A673 (cell line): Measurements from ENCODE around the gene CDH4. TPM values are rescaled to one million over a fixed set of nuclear protein-coding genes. Genes with fewer than 3 reads are reported as not detected.

ENCODE experiments used
- BruUV-seq: library from RNA; stranded (reverse); fragments of 400-500 nt; replicated peaks from 2 replicates; lab custom pipeline; 2021; lab: Mats Ljungman, UMichigan
- CTCF ChIA-PET: fragments of 300-600 bp; sonication (Branson Sonifier 250); formaldehyde crosslinking; loops from one replicate; lab custom pipeline; 2022; ENCODE audit warnings: antibody characterized with exemption; lab: Charles Lee
- POLR2A ChIA-PET: fragments of 300-600 bp; sonication (Branson Sonifier 250); formaldehyde crosslinking; loops from one replicate; lab custom pipeline; 2022; ENCODE audit warnings: antibody characterized with exemption; ENCODE audit not compliant: low non-redundant PET; lab: Charles Lee
- DNase-seq: peaks from one replicate; pipeline ENCODE4 v3.0.0-alpha.2; 2015; ENCODE audit warnings: low spot score
- H3K27ac ChIP-seq: fragments of 200-600 bp; sonication (generic); 2 replicates; pipeline ENCODE4 v1.5.1; 2016; ENCODE audit warnings: mixed run types, low read depth, mild to moderate bottlenecking, mixed read lengths, antibody characterized with exemption, low read length; ENCODE audit not compliant: poor library complexity, severe bottlenecking
- H3K27me3 ChIP-seq: fragments of 200-600 bp; sonication (generic); replicated peaks from 2 replicates; pipeline ENCODE4 v1.6.1; 2017; ENCODE audit warnings: mixed run types, low read depth, mild to moderate bottlenecking, mixed read lengths, antibody characterized with exemption, low read length; ENCODE audit not compliant: insufficient read depth, poor library complexity
- H3K36me3 ChIP-seq: fragments of 200-600 bp; sonication (generic); 2 replicates; pipeline ENCODE4 v1.6.1; 2016; ENCODE audit warnings: mixed run types, mild to moderate bottlenecking, mixed read lengths, antibody characterized with exemption, low read length; ENCODE audit not compliant: insufficient read depth, poor library complexity, severe bottlenecking
- H3K4me1 ChIP-seq: fragments of 200-600 bp; sonication (generic); 2 replicates; pipeline ENCODE4 v1.6.1; 2017; ENCODE audit warnings: mixed run types, mild to moderate bottlenecking, mixed read lengths, antibody characterized with exemption, low read length; ENCODE audit not compliant: insufficient read depth, poor library complexity, severe bottlenecking
- H3K4me3 ChIP-seq: fragments of 200-600 bp; sonication (generic); 2 replicates; pipeline ENCODE4 v1.5.1; 2016; ENCODE audit warnings: low read depth, mixed run types, mild to moderate bottlenecking, mixed read lengths, low read length; ENCODE audit not compliant: poor library complexity, severe bottlenecking
- H3K9me3 ChIP-seq: fragments of 200-600 bp; sonication (generic); 2 replicates; pipeline ENCODE4 v1.6.1; 2016; ENCODE audit warnings: mixed run types, low read depth, mild to moderate bottlenecking, mixed read lengths, antibody characterized with exemption, low read length; ENCODE audit not compliant: poor library complexity, severe bottlenecking
- EZH2 ChIP-seq: fragments of 200-600 bp; sonication (generic); IDR thresholded peaks from 2 replicates; pipeline ENCODE4 v1.6.1; 2017; ENCODE audit warnings: borderline replicate concordance, low read depth, mild to moderate bottlenecking, mixed read lengths, antibody characterized with exemption, low read length; ENCODE audit not compliant: poor library complexity, severe bottlenecking
- intact Hi-C: fragments of 100-400 bp; cut with micrococcal nuclease; formaldehyde crosslinking; loops from one replicate; pipeline ENCODE4 v1.10.0; 2022; ENCODE audit not compliant: unreplicated experiment
- total RNA-seq: library from RNA; stranded (reverse); gene quantifications from 2 replicates; pipeline ENCODE4 v1.2.3, GENCODE V29; 2021
- TF ChIP-seq, protein P1 (sequence below): fragments of 300-800, 200-600 bp; sonication (generic); conservative IDR thresholded peaks from 2 replicates; pipeline ENCODE4 v1.5.1; 2017; ENCODE audit warnings: low read depth, mild to moderate bottlenecking, antibody characterized with exemption, low read length, moderate library complexity, mixed read lengths

CDH4 gene
- total RNA-seq, 1 experiment from 2014 or later = 8.3 TPM

DNA sequence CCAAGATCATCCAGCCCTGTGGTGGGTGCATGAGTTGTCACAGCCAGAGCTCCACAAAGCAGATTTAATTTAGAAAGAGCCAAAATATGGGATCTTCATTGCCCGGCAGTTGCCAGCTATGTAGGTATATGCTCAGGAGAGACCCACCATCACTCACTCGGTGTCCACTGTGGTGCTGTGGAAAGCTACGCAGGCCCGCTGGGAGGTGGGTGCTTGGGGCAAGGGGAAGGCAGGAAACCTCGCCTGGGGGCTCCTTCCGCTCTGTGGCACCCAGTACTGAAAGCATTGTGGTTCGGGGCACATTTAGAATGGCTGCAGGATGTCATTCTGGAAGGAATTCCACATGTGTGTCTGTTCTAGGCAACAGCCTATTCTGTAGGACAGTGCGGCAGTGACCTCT is 553.7 kb downstream of the CDH4 start:
- no peak for DNase-seq
- Histone ChIP-seq H3K27me3 (peaks cover 63% of the 10 kb centered on the region), H3K27ac (no peak overlapping the region), H3K4me3 (no peak overlapping the region), H3K9me3 (no peaks in the 10 kb centered on the region), H3K4me1 (no peaks in the 10 kb centered on the region), H3K36me3 (no peaks in the 10 kb centered on the region)
- no TSS peak for BruUV-seq
- intact Hi-C loops = no loop called here
- ChIA-PET CTCF (no interaction called here), POLR2A (no interaction called here)
- TF ChIP-seq, protein P1, sequence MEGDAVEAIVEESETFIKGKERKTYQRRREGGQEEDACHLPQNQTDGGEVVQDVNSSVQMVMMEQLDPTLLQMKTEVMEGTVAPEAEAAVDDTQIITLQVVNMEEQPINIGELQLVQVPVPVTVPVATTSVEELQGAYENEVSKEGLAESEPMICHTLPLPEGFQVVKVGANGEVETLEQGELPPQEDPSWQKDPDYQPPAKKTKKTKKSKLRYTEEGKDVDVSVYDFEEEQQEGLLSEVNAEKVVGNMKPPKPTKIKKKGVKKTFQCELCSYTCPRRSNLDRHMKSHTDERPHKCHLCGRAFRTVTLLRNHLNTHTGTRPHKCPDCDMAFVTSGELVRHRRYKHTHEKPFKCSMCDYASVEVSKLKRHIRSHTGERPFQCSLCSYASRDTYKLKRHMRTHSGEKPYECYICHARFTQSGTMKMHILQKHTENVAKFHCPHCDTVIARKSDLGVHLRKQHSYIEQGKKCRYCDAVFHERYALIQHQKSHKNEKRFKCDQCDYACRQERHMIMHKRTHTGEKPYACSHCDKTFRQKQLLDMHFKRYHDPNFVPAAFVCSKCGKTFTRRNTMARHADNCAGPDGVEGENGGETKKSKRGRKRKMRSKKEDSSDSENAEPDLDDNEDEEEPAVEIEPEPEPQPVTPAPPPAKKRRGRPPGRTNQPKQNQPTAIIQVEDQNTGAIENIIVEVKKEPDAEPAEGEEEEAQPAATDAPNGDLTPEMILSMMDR = no peak
- no peak for TF ChIP-seq EZH2

DNA sequence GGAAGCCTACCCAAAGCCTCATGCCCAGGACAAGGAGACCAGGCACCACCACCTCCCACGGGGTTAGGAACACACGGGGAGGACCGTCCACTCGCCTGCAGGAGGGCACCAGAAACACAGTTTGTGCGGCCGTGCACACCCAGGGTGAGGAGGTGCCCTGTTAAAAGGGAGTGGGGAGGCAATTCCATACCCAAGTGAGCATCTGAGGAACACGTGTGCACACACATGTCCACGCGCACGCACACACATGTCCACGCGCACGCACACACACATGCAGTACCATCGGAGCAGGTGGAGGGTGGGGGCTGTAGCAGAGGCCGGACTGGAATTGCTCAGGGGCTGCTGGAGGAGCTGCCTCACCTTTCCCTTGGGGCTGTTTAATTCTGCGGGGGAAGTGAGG is 554.3 kb downstream of the CDH4 start:
- no peaks in the 10 kb centered on the region for H3K4me1 ChIP-seq
- intact Hi-C loops = no loop called here
- CTCF ChIA-PET = no interaction called here

DNA sequence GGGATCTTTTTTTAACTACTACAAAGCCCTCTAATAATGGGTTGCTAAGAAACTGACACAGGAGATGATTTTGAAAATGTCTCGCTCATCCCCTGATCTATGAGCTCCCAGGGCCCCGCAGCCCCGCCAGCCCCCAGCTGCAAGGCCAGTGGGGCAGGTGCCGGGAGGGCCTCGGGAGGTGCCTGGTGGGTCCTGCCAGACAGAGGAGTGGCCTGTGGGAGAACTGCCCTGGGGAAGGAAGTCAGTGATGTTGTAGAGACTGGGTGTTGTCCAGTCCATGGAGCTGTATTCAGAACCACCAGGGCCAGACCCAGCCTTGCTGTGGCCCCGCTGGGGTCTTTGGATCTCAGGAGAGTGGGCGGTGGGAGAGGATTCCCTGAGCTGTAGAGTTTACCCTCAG is 554.9 kb downstream of the CDH4 start:
- intact Hi-C loops = no loop called here
- Histone ChIP-seq H3K4me1 (no peaks in the 10 kb centered on the region), H3K4me3 (no peak overlapping the region), H3K27ac (no peak overlapping the region), H3K9me3 (no peaks in the 10 kb centered on the region), H3K36me3 (no peaks in the 10 kb centered on the region), H3K27me3 (peaks cover 52% of the 10 kb centered on the region)
- TF ChIP-seq EZH2 = peak; percentile 37
- TF ChIP-seq, protein P1 = no peak
- no TSS peak for BruUV-seq
- ChIA-PET CTCF (no interaction called here), POLR2A (no interaction called here)
- DNase-seq = no peak

More for the DNA sequence above, 554.3 kb downstream of the CDH4 start:
- Histone ChIP-seq H3K27me3 (peaks cover 59% of the 10 kb centered on the region), H3K27ac (no peak overlapping the region), H3K36me3 (no peaks in the 10 kb centered on the region), H3K9me3 (no peaks in the 10 kb centered on the region), H3K4me3 (no peak overlapping the region)
- no TSS peak for BruUV-seq
- TF ChIP-seq, protein P1 = no peak
- TF ChIP-seq EZH2 = no peak
- POLR2A ChIA-PET = no interaction called here
- DNase-seq = no peak
